ENCODE data around the gene INHBB.
"Not testable (repeated sequence)": the region's sequence is repeated elsewhere in the genome, so short reads cannot be mapped to it uniquely, and the experiment has no call there.

Gene INHBB

GRCh38 chr2:120389036-120389391 is 43.1 kb downstream of the INHBB start:
- Histone ChIP-seq H3K36me3 (ENCODE audit: control insufficient read depth, insufficient read depth, low read length) (no peaks in the 10 kb centered on the region), H3K9me3 (ENCODE audit: control insufficient read depth, insufficient read depth, low read length) (no peaks in the 10 kb centered on the region), H3K27ac (ENCODE audit: low read length) (no peak overlapping the region), H3K27me3 (ENCODE audit: control insufficient read depth, insufficient read depth, low read length) (no peaks in the 10 kb centered on the region), H3K4me3 (ENCODE audit: low read length) (no peak overlapping the region), H3K4me1 (ENCODE audit: control insufficient read depth, insufficient read depth, low read length) (no peaks in the 10 kb centered on the region; the same call in 1 of the 2 replicates)
- no CpG with 5 or more reads among the region's 9 CpGs for WGBS (ENCODE audit: insufficient coverage, insufficient read length)
- no peak for DNase-seq (ENCODE audit: low read depth, low spot score)

- no peaks in the 10 kb centered on the region for H3K27me3 ChIP-seq (ENCODE audit: control insufficient read depth, insufficient read depth, low read length)
- no peak overlapping the region for H3K27ac ChIP-seq (ENCODE audit: low read length)
- no CpG with 5 or more reads among the region's 11 CpGs for WGBS (ENCODE audit: insufficient coverage, insufficient read length)
These were observed 44.6 kb downstream of the INHBB start for GRCh38 chr2:120390381-120391055.

GRCh38 chr2:120391382-120391781 is 45.4 kb downstream of the INHBB start:
- H3K27me3 ChIP-seq (ENCODE audit: control insufficient read depth, insufficient read depth, low read length): not testable (repeated sequence)

More at GRCh38 chr2:120390381-120391055, 44.6 kb downstream of the INHBB start:
- no peaks in the 10 kb centered on the region for H3K9me3 ChIP-seq (ENCODE audit: control insufficient read depth, insufficient read depth, low read length)
- no peak overlapping the region for H3K4me3 ChIP-seq (ENCODE audit: low read length)
- no peaks in the 10 kb centered on the region for H3K36me3 ChIP-seq (ENCODE audit: control insufficient read depth, insufficient read depth, low read length)
- no peak for DNase-seq (ENCODE audit: low read depth, low spot score)
- H3K4me1 ChIP-seq (ENCODE audit: control insufficient read depth, insufficient read depth, low read length): no peaks in the 10 kb centered on the region

GRCh38 chr2:120391911-120392665 is 46.2 kb downstream of the INHBB start:
- Histone ChIP-seq H3K4me1 (ENCODE audit: control insufficient read depth, insufficient read depth, low read length) (peaks cover 4% of the 10 kb centered on the region), H3K4me3 (ENCODE audit: low read length) (no peak overlapping the region), H3K27ac (ENCODE audit: low read length) (no peak overlapping the region), H3K36me3 (ENCODE audit: control insufficient read depth, insufficient read depth, low read length) (no peaks in the 10 kb centered on the region), H3K9me3 (ENCODE audit: control insufficient read depth, insufficient read depth, low read length) (no peaks in the 10 kb centered on the region), H3K27me3 (ENCODE audit: control insufficient read depth, insufficient read depth, low read length) (no peaks in the 10 kb centered on the region)
- no peak for DNase-seq (ENCODE audit: low read depth, low spot score)
- no CpG with 5 or more reads among the region's 16 CpGs for WGBS (ENCODE audit: insufficient coverage, insufficient read length)

More at GRCh38 chr2:120391382-120391781, 45.4 kb downstream of the INHBB start:
- H3K36me3 ChIP-seq (ENCODE audit: control insufficient read depth, insufficient read depth, low read length); H3K4me1 ChIP-seq (ENCODE audit: control insufficient read depth, insufficient read depth, low read length); H3K9me3 ChIP-seq (ENCODE audit: control insufficient read depth, insufficient read depth, low read length); H3K4me3 ChIP-seq (ENCODE audit: low read length); H3K27ac ChIP-seq (ENCODE audit: low read length); DNase-seq (ENCODE audit: low read depth, low spot score): not testable (repeated sequence)
- no CpG with 5 or more reads among the region's 2 CpGs for WGBS (ENCODE audit: insufficient coverage, insufficient read length)

- H3K4me1 ChIP-seq (ENCODE audit: control insufficient read depth, insufficient read depth, low read length): peaks cover 4% of the 10 kb centered on the region
- H3K36me3 ChIP-seq (ENCODE audit: control insufficient read depth, insufficient read depth, low read length): no peaks in the 10 kb centered on the region
- DNase-seq (ENCODE audit: low read depth, low spot score): no peak
- no peak overlapping the region for H3K27ac ChIP-seq (ENCODE audit: low read length)
- H3K4me3 ChIP-seq (ENCODE audit: low read length): no peak overlapping the region
- H3K27me3 ChIP-seq (ENCODE audit: control insufficient read depth, insufficient read depth, low read length): no peaks in the 10 kb centered on the region
- H3K9me3 ChIP-seq (ENCODE audit: control insufficient read depth, insufficient read depth, low read length): no peaks in the 10 kb centered on the region
- WGBS (ENCODE audit: insufficient coverage, insufficient read length): no CpG with 5 or more reads among the region's 1 CpG
These were observed 47.0 kb downstream of the INHBB start for GRCh38 chr2:120392923-120393322.

- no peak overlapping the region for H3K4me3 ChIP-seq (ENCODE audit: low read length)
These were observed 47.5 kb downstream of the INHBB start for GRCh38 chr2:120393456-120393855.

GRCh38 chr2:120394764-120395163 is 48.8 kb downstream of the INHBB start:
- Histone ChIP-seq H3K36me3 (ENCODE audit: control insufficient read depth, insufficient read depth, low read length) (no peaks in the 10 kb centered on the region), H3K27ac (ENCODE audit: low read length) (no peak overlapping the region), H3K4me3 (ENCODE audit: low read length) (no peak overlapping the region), H3K4me1 (ENCODE audit: control insufficient read depth, insufficient read depth, low read length) (peaks cover 4% of the 10 kb centered on the region), H3K9me3 (ENCODE audit: control insufficient read depth, insufficient read depth, low read length) (no peaks in the 10 kb centered on the region), H3K27me3 (ENCODE audit: control insufficient read depth, insufficient read depth, low read length) (no peaks in the 10 kb centered on the region)
- WGBS (ENCODE audit: insufficient coverage, insufficient read length): no CpG with 5 or more reads among the region's 8 CpGs
- DNase-seq (ENCODE audit: low read depth, low spot score): no peak

More at GRCh38 chr2:120393456-120393855, 47.5 kb downstream of the INHBB start:
- H3K36me3 ChIP-seq (ENCODE audit: control insufficient read depth, insufficient read depth, low read length): no peaks in the 10 kb centered on the region
- no peaks in the 10 kb centered on the region for H3K9me3 ChIP-seq (ENCODE audit: control insufficient read depth, insufficient read depth, low read length)
- DNase-seq (ENCODE audit: low read depth, low spot score): no peak
- no peak overlapping the region for H3K27ac ChIP-seq (ENCODE audit: low read length)
- peaks cover 4% of the 10 kb centered on the region for H3K4me1 ChIP-seq (ENCODE audit: control insufficient read depth, insufficient read depth, low read length)
- H3K27me3 ChIP-seq (ENCODE audit: control insufficient read depth, insufficient read depth, low read length): no peaks in the 10 kb centered on the region
- no CpG with 5 or more reads among the region's 5 CpGs for WGBS (ENCODE audit: insufficient coverage, insufficient read length)

GRCh38 chr2:120395221-120396012 is 49.5 kb downstream of the INHBB start:
- WGBS (ENCODE audit: insufficient coverage, insufficient read length): no CpG with 5 or more reads among the region's 21 CpGs
- Histone ChIP-seq H3K9me3 (ENCODE audit: control insufficient read depth, insufficient read depth, low read length) (no peaks in the 10 kb centered on the region), H3K4me1 (ENCODE audit: control insufficient read depth, insufficient read depth, low read length) (peaks cover 4% of the 10 kb centered on the region), H3K27ac (ENCODE audit: low read length) (no peak overlapping the region), H3K36me3 (ENCODE audit: control insufficient read depth, insufficient read depth, low read length) (no peaks in the 10 kb centered on the region), H3K4me3 (ENCODE audit: low read length) (no peak overlapping the region), H3K27me3 (ENCODE audit: control insufficient read depth, insufficient read depth, low read length) (no peaks in the 10 kb centered on the region)
- no peak for DNase-seq (ENCODE audit: low read depth, low spot score)

- H3K27me3 ChIP-seq (ENCODE audit: control insufficient read depth, insufficient read depth, low read length): no peaks in the 10 kb centered on the region
These were observed 50.3 kb downstream of the INHBB start for GRCh38 chr2:120396013-120396860.

More at GRCh38 chr2:120396013-120396860, 50.3 kb downstream of the INHBB start:
- no CpG with 5 or more reads among the region's 31 CpGs for WGBS (ENCODE audit: insufficient coverage, insufficient read length)
- H3K4me1 ChIP-seq (ENCODE audit: control insufficient read depth, insufficient read depth, low read length): peaks cover 4% of the 10 kb centered on the region
- H3K36me3 ChIP-seq (ENCODE audit: control insufficient read depth, insufficient read depth, low read length): no peaks in the 10 kb centered on the region
- no peak for DNase-seq (ENCODE audit: low read depth, low spot score)
- H3K4me3 ChIP-seq (ENCODE audit: low read length): no peak overlapping the region
- H3K27ac ChIP-seq (ENCODE audit: low read length): no peak overlapping the region
- no peaks in the 10 kb centered on the region for H3K9me3 ChIP-seq (ENCODE audit: control insufficient read depth, insufficient read depth, low read length)

Data from iPS DF 6.9 (cell line).